ENCODE results near the gene KBTBD3. TPM values are rescaled to one million over a fixed set of nuclear protein-coding genes. Genes with fewer than 3 reads are reported as not detected.
"Not testable (repeated sequence)": the region's sequence is repeated elsewhere in the genome, so short reads cannot be mapped to it uniquely, and the experiment has no call there.

The KBTBD3 gene
- total RNA-seq, 1 experiment from 2014 or later = 8.8 TPM

GRCh38 chr11:106059617-106060016, 17.5 kb downstream of the KBTBD3 start:
- no peaks in the 10 kb centered on the region for H3K4me1 ChIP-seq (replicated peaks; ENCODE audit: insufficient read depth)
- H3K36me3 ChIP-seq (ENCODE audit: low read depth) = no peaks in the 10 kb centered on the region
- no peak overlapping the region for H3K4me3 ChIP-seq
- H3K9me2 ChIP-seq (ENCODE audit: insufficient read depth) = no peaks in the 10 kb centered on the region
- H3F3A ChIP-seq (ENCODE audit: insufficient read depth, low read depth) = no peaks in the 10 kb centered on the region
- CTCF ChIA-PET = no interaction called here
- POLR2A ChIA-PET (ENCODE audit: unreplicated experiment) = no interaction called here
- H3K79me2 ChIP-seq (ENCODE audit: low read depth) = no peaks in the 10 kb centered on the region
- no peaks in the 10 kb centered on the region for H3K27me3 ChIP-seq (ENCODE audit: insufficient read depth, low read depth)
- no peak overlapping the region for H3K4me2 ChIP-seq
- no peak overlapping the region for H3K27ac ChIP-seq
- intact Hi-C loops (cut with micrococcal nuclease; ENCODE audit: unreplicated experiment) = no loop called here
- peak in 1 of 2 experiments; percentile 26 for DNase-seq
- no peak overlapping the region for H2AFZ ChIP-seq
- H3K9me3 ChIP-seq (ENCODE audit: insufficient read depth, low read depth) = no peaks in the 10 kb centered on the region
- no peak for TF ChIP-seq EZH2 (IDR thresholded peaks at IDR 0.05; ENCODE audit: low read depth)
- no TSS peak for BruUV-seq (replicated peaks)
- H4K20me1 ChIP-seq (ENCODE audit: insufficient read depth) = no peaks in the 10 kb centered on the region

GRCh38 chr11:106058377-106058776, 18.8 kb downstream of the KBTBD3 start:
- H3K27me3 ChIP-seq (ENCODE audit: insufficient read depth, low read depth); H3K9me3 ChIP-seq (ENCODE audit: insufficient read depth, low read depth); H3K4me1 ChIP-seq (replicated peaks; ENCODE audit: insufficient read depth); BruUV-seq (replicated peaks); H3K27ac ChIP-seq; H3K36me3 ChIP-seq (ENCODE audit: low read depth); H3F3A ChIP-seq (ENCODE audit: insufficient read depth, low read depth); H4K20me1 ChIP-seq (ENCODE audit: insufficient read depth); intact Hi-C loops (cut with micrococcal nuclease; ENCODE audit: unreplicated experiment); H2AFZ ChIP-seq; CTCF ChIA-PET; DNase-seq; H3K4me3 ChIP-seq; H3K9me2 ChIP-seq (ENCODE audit: insufficient read depth); H3K79me2 ChIP-seq (ENCODE audit: low read depth); POLR2A ChIA-PET (ENCODE audit: unreplicated experiment); H3K4me2 ChIP-seq: not testable (repeated sequence)

- CTCF ChIA-PET = no interaction called here
- no peak overlapping the region for H3K4me3 ChIP-seq
Observed at GRCh38 chr11:106051103-106051502, 26.0 kb downstream of the KBTBD3 start.

More at GRCh38 chr11:106051103-106051502, 26.0 kb downstream of the KBTBD3 start:
- BruUV-seq (replicated peaks) = no TSS peak
- Histone ChIP-seq H3K9me2 (ENCODE audit: insufficient read depth) (no peaks in the 10 kb centered on the region), H3K4me2 (no peak overlapping the region), H4K20me1 (ENCODE audit: insufficient read depth) (no peaks in the 10 kb centered on the region), H3K4me1 (replicated peaks; ENCODE audit: insufficient read depth) (peaks cover 5% of the 10 kb centered on the region; the same call in 1 of the 2 replicates), H3F3A (ENCODE audit: insufficient read depth, low read depth) (no peaks in the 10 kb centered on the region), H3K9me3 (ENCODE audit: insufficient read depth, low read depth) (no peaks in the 10 kb centered on the region), H3K27ac (no peak overlapping the region), H3K36me3 (ENCODE audit: low read depth) (no peaks in the 10 kb centered on the region), H2AFZ (no peak overlapping the region), H3K27me3 (ENCODE audit: insufficient read depth, low read depth) (no peaks in the 10 kb centered on the region), H3K79me2 (ENCODE audit: low read depth) (no peaks in the 10 kb centered on the region)
- DNase-seq = no peak
- POLR2A ChIA-PET (ENCODE audit: unreplicated experiment) = no interaction called here
- no peak for TF ChIP-seq EZH2 (IDR thresholded peaks at IDR 0.05; ENCODE audit: low read depth)
- TF ChIP-seq CTCF (conservative IDR thresholded peaks at IDR 0.05) = no peak
- intact Hi-C loops (cut with micrococcal nuclease; ENCODE audit: unreplicated experiment) = no loop called here

Measured in PC-9 (cell line).